Prostate gland (tissue), 2 donors: Measurements from ENCODE around the gene NDOR1. TPM values are rescaled to one million over a fixed set of nuclear protein-coding genes. Genes with fewer than 3 reads are reported as not detected.
A peak's percentile ranks its signal among the peaks of the same experiment; 100 is the strongest.

ENCODE experiments used
- DNase-seq: peaks from one replicate; pipeline ENCODE4 v3.0.0-alpha.2; 2019; ENCODE audit warnings: low spot score
- H3K27ac ChIP-seq, 2 donors: fragments of 200-600 bp; sonication (generic); 2 replicates each; pipeline ENCODE4 v1.5.1; 2017 to 2019
- H3K27me3 ChIP-seq: fragments of 200-600 bp; sonication (generic); replicated peaks from 2 replicates; pipeline ENCODE4 v1.5.1; 2019; ENCODE audit not compliant: insufficient read depth
- H3K36me3 ChIP-seq, 2 donors: fragments of 200-600 bp; sonication (generic); 1 replicate in 1 of 2; 2 replicates in 1 of 2; pipeline versions ENCODE4 v1.5.1 to v1.8.1; 2017 to 2019
- H3K4me1 ChIP-seq: fragments of 200-600 bp; sonication (generic); replicated peaks from 2 replicates; pipeline ENCODE4 v1.5.1; 2019
- H3K4me3 ChIP-seq, 2 donors: fragments of 200-600 bp; sonication (generic); 2 replicates each; pipeline ENCODE4 v1.5.1; 2017 to 2019
- H3K9me3 ChIP-seq: fragments of 200-600 bp; sonication (generic); 2 replicates; pipeline ENCODE4 v1.5.1; 2017
- CTCF ChIP-seq, 4 experiments: fragments of 200-600 bp in 2 of 4; fragments of 450-650 bp in 2 of 4; sonication (generic) in 2 of 4; IDR thresholded peaks; 1 replicate in 3 of 4; 2 replicates in 1 of 4; pipeline ENCODE4 v1.5.1; 2016 to 2019; ENCODE audit warnings: antibody characterized with exemption in 4 of 4, mild to moderate bottlenecking in 2 of 4, moderate library complexity in 2 of 4
- POLR2A ChIP-seq: fragments of 450-650 bp; IDR thresholded peaks from one replicate; pipeline ENCODE4 v1.6.1; 2016; ENCODE audit warnings: antibody characterized with exemption, mild to moderate bottlenecking
- POLR2AphosphoS5 ChIP-seq: sonication (generic); formaldehyde crosslinking; IDR thresholded peaks from one replicate; pipeline ENCODE4 v1.6.1; 2017; ENCODE audit warnings: antibody characterized with exemption
- WGBS: methylation state at CpG from one replicate; pipeline ENCODE4 v1.1.5; 2018; 5-methylcytosine and 5-hydroxymethylcytosine counted together
- intact Hi-C: fragments of 100-400 bp; cut with DNase I; formaldehyde crosslinking; loops from one replicate; pipeline ENCODE4 v1.14.2; 2022
- total RNA-seq, 2 donors: library from RNA; depleted of rRNA; stranded (reverse); fragments of >200 nt; gene quantifications; one replicate each; pipeline ENCODE4 v1.1.0, GENCODE V29; 2016

Gene NDOR1
- total RNA-seq, 2 donors from 2014 or later = 18.5 to 31.9 TPM

- peaks cover 28% of the 10 kb centered on the region for H3K4me1 ChIP-seq
- no peak for DNase-seq
- no peaks in the 10 kb centered on the region for H3K27me3 ChIP-seq
- 17% methylated on average over 21 of the region's 21 CpGs for WGBS
- TF ChIP-seq POLR2AphosphoS5 (no peak), CTCF (IDR thresholded peaks at IDR 0.05) (no peak), POLR2A (no peak)
- H3K9me3 ChIP-seq = no peaks in the 10 kb centered on the region
- H3K27ac ChIP-seq = peak overlapping the region; percentile 49 to 72
- intact Hi-C loops = no loop called here
- H3K36me3 ChIP-seq = no peaks in the 10 kb centered on the region
- H3K4me3 ChIP-seq = peak overlapping the region; percentile 73 to 75
Observed at GRCh38 chr9:137204731-137205125, 772 bp upstream of the NDOR1 start.

- 84% methylated on average over 7 of the region's 7 CpGs for WGBS
- H3K4me3 ChIP-seq = peak overlapping the region in 1 of 2 donors; percentile 73
Observed at GRCh38 chr9:137206602-137207001, 1.1 kb downstream of the NDOR1 start.

GRCh38 chr9:137211532-137211931, 6.0 kb downstream of the NDOR1 start:
- no peaks in the 10 kb centered on the region for H3K36me3 ChIP-seq
- no peak for TF ChIP-seq POLR2A
- TF ChIP-seq POLR2AphosphoS5 = no peak
- TF ChIP-seq CTCF (IDR thresholded peaks at IDR 0.05) = no peak
- no peaks in the 10 kb centered on the region for H3K27me3 ChIP-seq
- H3K4me3 ChIP-seq = no peak overlapping the region
- no peaks in the 10 kb centered on the region for H3K9me3 ChIP-seq
- WGBS = 80% methylated on average over 13 of the region's 13 CpGs
- peaks cover 4% of the 10 kb centered on the region for H3K4me1 ChIP-seq
- intact Hi-C loops = no loop called here
- H3K27ac ChIP-seq = no peak overlapping the region
- DNase-seq = no peak

More at GRCh38 chr9:137206602-137207001, 1.1 kb downstream of the NDOR1 start:
- no peak for TF ChIP-seq CTCF (IDR thresholded peaks at IDR 0.05)
- no peak for TF ChIP-seq POLR2A
- TF ChIP-seq POLR2AphosphoS5 = no peak
- H3K27ac ChIP-seq = no peak overlapping the region
- H3K4me1 ChIP-seq = peaks cover 24% of the 10 kb centered on the region
- H3K27me3 ChIP-seq = no peaks in the 10 kb centered on the region
- H3K9me3 ChIP-seq = no peaks in the 10 kb centered on the region
- intact Hi-C loops = no loop called here
- DNase-seq = no peak
- no peaks in the 10 kb centered on the region for H3K36me3 ChIP-seq

GRCh38 chr9:137212520-137212919, 7.0 kb downstream of the NDOR1 start:
- WGBS = 85% methylated on average over 21 of the region's 21 CpGs
- Histone ChIP-seq H3K4me1 (no peaks in the 10 kb centered on the region), H3K9me3 (no peaks in the 10 kb centered on the region), H3K36me3 (no peaks in the 10 kb centered on the region), H3K4me3 (no peak overlapping the region), H3K27me3 (no peaks in the 10 kb centered on the region), H3K27ac (no peak overlapping the region)
- DNase-seq = no peak
- intact Hi-C loops = no loop called here
- TF ChIP-seq CTCF (IDR thresholded peaks at IDR 0.05) (no peak), POLR2AphosphoS5 (no peak), POLR2A (no peak)

- Histone ChIP-seq H3K27me3 (no peaks in the 10 kb centered on the region), H3K27ac (no peak overlapping the region), H3K36me3 (no peaks in the 10 kb centered on the region), H3K4me1 (peaks cover 5% of the 10 kb centered on the region), H3K9me3 (no peaks in the 10 kb centered on the region), H3K4me3 (no peak overlapping the region)
- TF ChIP-seq POLR2AphosphoS5 (no peak), POLR2A (no peak), CTCF (IDR thresholded peaks at IDR 0.05) (no peak)
- intact Hi-C loops = no loop called here
- 89% methylated on average over 46 of the region's 49 CpGs for WGBS
- DNase-seq = no peak
Observed at GRCh38 chr9:137213160-137214060, 7.9 kb downstream of the NDOR1 start.
